GM19463 (cell line): ENCODE results near the gene GNGT1.
A peak's percentile ranks its signal among the peaks of the same experiment; 100 is the strongest.
"Not testable (repeated sequence)": the region's sequence is repeated elsewhere in the genome, so short reads cannot be mapped to it uniquely, and the experiment has no call there.

Source experiments
- ATAC-seq: cut with Tn5 transposase; IDR thresholded peaks from one replicate; pipeline ENCODE4 v1.9.1; 2021; ENCODE audit warnings: mild to moderate bottlenecking, moderate library complexity; ENCODE audit not compliant: unreplicated experiment

Gene GNGT1

GRCh38 chr7:93902777-93903423 lies 3.5 kb upstream of the GNGT1 start:
- ATAC-seq: no peak

DNA sequence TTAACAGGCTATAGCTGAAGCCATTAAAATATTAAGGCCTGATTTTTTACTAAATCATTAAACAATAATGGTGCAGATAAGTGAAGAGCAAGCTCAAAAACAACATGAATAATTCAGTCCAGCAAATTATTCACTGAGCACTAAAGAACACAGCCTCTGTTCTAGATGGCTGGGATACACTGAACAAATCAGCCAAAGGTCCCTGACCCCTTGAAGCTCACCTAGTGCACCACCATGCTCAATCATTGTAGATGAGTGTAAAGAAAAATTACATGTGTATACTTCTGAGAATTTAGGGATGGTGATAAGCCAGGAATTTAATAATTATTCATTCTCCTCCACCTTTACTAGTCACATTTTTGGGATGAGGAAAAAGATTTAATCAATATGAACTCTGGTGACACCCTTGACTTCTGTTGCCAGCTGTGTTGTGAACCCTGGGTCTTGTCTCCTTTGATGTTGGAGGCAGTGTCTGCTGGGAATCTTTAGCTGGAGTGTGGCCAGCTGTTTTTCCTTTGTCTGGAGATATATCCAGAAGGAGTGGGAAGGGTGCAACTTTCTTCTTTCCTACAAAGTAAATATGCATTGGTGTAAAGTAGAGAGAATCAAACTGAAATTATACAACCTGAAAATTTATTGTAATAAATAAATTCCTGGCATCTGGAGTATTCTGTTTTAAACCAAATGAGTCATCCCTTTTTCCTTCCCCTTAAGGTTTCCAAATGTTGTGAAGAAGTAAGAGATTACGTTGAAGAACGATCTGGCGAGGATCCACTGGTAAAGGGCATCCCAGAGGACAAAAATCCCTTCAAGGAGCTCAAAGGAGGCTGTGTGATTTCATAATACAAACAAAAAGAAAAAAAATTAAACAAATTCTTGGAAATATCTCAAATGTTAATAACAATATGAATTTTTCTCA lies 4.0 kb downstream of the GNGT1 start:
- no peak for ATAC-seq

DNA sequence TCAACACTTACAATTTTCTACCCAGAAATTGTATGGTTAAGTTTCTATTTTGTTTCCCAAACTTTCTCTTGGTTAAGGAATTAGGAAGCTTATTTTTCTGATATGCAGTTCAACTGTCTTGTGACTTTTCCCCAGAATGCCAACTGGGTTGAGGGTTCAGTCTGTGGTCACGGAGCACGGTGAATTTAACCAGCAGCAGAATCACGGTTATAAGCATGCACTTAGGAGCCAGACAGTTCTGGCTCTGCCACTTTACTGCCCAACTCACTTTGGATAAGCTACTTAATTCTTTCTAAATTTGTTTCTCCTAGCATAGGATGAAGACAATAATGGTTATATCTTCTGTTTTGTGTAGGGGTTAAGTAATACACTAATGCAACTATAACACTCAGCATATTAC lies 4.9 kb downstream of the GNGT1 start:
- ATAC-seq: not testable (repeated sequence)

GRCh38 chr7:93911661-93912060 lies 5.3 kb downstream of the GNGT1 start:
- peak; percentile 65 for ATAC-seq

- ATAC-seq: no peak
Measured at GRCh38 chr7:93913197-93913596, 6.8 kb downstream of the GNGT1 start.

DNA sequence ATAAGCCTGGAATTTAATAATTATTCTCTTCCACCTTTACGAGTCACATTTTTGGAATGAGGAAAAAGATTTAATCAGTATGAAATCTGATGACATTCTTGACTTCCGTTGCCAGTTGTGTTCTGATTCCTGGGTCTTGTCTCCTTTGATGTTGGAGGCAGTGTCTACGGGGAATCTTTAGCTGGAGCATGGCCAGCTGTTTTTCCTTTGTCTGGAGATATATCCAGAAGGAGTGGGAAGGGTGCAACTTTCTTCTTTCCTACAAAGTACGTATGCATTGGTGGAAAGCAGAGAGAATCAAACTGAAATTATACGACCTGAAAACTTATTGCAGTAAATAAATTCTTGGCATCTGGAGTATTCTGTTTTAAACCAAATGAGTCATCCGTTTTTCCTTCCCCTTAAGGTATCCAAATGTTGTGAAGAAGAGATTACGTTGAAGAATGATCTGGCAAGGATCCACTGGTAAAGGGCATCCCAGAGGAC lies 8.3 kb downstream of the GNGT1 start:
- no peak for ATAC-seq

- ATAC-seq: not testable (repeated sequence)
Measured at GRCh38 chr7:93915206-93915842, 9.0 kb downstream of the GNGT1 start.

- peak; percentile 65 for ATAC-seq
Measured at GRCh38 chr7:93915888-93916287, 9.5 kb downstream of the GNGT1 start.

DNA sequence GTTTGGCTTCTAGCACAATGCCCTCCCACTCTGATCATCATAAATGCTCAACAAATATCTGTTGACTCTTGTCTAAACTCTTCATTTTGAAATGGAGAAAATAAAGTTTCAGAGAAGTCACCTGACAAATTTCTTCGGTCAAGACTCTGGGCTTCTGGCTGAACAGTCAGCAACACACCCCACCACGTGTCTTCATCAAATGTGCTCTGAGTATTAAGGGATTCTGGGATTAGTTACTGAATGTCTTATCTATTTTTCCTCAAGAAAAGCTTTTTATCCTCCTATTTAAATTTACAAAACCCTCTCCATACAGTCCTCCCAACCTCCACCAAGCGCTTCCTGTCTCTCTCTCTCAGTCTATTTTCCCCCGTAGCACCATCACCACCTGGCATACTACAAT lies 9.9 kb downstream of the GNGT1 start:
- peak; percentile 4 for ATAC-seq

GRCh38 chr7:93920496-93921182 lies 14.3 kb downstream of the GNGT1 start:
- no peak for ATAC-seq

- no peak for ATAC-seq
Measured at GRCh38 chr7:93921186-93921585, 14.8 kb downstream of the GNGT1 start.

DNA sequence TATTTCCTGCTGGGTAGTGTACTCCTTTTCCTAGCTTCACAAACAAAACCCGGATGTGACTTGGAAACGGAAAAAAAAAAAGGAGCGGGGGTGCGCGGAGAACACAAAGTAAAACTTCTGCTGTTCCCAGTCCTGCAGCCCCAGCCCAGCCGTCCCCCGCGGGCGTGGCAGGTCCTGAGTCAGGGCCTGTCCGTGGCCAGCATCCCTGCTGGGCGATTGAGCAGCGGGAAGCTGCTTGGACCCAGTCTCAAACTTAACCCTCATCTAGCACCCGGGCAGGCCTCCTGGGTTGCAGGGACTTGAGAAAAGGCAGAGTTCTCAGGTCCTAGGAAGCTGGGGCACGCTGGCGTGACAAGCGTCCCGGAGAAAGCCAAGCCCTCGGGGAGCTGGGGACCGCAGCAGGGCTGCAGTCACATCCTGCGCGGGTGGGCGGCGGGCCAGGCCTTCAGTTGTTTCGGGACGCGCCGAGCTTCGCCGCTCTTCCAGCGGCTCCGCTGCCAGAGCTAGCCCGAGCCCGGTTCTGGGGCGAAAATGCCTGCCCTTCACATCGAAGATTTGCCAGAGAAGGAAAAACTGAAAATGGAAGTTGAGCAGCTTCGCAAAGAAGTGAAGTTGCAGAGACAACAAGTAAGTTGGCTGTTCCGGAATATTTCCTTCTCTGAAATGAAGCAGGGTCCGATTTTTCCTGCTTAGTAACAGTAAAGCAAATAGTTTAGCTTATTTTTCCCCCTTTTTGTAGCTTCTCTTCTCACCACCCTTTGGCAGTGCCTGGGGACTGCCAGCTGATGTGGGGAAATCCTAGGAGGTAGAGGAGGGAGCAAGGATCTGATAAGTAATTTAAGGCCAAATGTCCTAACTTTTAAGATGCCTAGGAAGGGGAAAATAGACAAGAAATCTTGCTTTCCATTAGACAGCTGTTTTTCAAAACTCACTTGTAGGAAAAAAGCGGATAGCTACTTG lies 15.5 kb downstream of the GNGT1 start, which contains the start of gene GNG11:
Gene GNG11 (plus strand): TSS at position 129 of the 960 bp plus-strand sequence. CDS start 403 bp downstream, at position 532.
- ATAC-seq: peak; percentile 92

DNA sequence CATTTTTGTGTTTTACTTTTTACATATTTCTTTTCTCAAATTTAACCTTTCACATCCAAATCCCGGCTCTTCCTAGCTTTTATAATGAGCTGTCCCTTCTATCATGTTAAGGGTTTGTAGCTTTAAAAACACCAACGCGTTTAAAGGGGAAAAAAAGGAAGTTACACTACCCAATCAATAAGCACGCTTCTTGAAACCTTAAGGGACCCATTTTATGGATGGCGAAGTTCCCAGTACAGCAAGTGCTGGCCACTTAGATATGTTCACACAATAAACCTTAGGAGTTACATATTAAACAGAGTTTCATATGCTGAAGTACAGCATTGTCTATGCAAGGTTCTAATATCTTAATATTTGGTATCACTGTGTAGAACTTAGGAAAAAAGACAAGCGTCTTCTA lies 16.9 kb downstream of the GNGT1 start:
- ATAC-seq: no peak

DNA sequence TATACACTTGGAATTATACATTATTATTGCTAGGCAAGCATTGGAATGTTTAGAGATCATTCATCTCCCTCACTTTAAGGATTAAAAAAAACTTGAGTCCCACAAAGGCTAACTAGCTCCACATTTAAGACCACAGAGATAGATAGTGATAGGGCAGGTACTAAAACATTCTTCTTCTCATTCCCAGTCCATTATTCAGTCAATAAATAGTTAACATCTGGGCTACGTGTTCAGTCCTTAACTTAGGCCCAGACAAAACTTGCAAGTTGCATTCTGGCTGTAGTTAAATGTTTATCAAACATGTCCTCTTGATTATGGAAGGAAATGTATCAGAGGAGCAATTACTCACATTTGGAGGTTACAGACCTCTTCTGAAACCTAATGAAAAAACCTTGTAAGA lies 17.6 kb downstream of the GNGT1 start:
- no peak for ATAC-seq

DNA sequence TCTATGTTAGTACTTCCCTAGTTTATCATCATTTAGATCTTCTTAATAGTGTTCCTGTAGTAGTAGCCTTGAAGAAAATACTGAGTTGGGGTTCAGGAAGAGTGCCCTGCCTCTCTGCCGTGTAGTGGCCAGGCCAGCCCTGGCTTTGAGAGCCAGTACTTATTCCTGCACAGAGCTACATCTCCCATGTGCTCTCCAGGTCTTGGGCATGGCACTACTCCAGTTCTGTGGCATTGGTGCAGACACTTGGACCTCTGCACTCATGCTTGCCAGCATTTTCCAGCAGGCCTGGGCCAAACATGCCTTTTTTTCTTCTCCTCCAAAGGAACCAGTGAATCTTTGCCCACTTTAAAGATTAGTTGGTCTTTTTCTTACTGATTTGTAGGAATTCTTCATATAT lies 20.4 kb downstream of the GNGT1 start:
- no peak for ATAC-seq

DNA sequence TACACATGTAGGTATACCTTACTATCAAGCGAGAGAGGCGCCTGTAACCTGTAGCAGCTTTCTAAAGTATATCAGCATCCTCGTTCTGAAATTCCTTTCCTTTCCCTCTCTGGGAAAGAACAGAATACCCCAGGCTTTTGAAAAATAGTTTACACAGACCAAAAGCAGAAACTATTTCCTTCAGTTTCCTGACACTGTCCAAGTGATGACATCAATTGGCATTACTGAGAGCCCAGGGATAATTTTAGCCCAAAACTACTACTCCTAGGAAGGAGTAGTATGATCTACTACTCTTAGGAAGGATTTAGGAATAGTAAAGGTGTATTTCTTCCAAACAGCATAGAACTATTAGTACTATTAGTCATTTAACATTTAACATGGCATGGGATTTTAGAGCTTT lies 21.2 kb downstream of the GNGT1 start:
- no peak for ATAC-seq

DNA sequence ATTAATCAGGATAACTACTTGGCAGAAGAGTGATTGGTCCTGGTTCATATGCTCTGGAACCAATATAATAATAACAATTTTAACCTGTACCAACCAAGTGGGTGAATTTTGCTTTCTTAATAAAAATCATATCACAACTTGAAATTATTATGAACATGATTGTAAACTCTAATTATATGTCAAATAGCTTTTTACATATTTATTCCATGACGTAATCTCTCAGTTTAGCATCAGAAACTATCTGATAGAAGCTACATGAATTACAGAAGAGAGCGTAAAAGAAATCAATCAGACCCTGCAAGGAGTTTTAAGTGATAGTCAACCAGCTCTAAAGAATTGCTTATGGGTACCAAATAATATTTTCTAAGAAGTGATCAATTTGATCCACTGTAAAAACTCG lies 25.3 kb downstream of the GNGT1 start:
- no peak for ATAC-seq

DNA sequence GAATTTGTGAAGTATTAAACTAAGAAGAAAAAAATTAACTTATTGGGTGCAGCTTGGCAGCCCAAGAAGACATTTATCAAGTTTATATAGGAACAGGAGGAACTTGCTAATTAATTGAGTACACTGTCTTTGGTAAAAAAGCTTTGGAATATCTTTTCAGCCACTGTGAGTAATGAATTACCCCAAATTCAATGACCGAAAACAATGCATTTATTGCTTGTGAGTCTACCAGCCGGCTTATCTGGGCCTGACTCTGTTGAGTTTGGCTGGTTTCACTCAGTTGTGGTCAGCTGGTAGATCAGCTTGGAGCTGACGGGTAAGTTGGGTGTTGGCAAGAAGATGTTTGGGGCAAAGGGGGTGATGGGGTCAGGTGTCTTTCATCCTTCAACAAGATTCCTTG lies 26.8 kb downstream of the GNGT1 start:
- no peak for ATAC-seq

DNA sequence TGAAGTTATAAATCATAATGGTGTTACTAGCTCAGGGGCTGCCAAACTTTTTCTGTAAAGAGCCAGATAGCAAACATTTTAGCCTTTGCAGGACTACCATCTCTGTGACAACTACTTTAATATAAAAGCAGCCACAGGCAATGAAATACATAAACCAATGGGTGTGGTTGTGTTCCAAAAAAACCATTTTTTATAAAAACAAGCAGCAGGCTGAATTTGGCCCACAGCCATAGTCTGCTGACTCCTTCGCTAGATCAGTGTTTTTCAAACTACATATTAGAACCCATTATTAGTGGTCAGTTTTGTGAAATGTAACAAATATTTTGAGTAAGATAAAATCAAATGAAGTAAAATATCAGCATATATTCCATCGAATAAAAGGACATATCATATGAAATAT lies 28.7 kb downstream of the GNGT1 start:
- no peak for ATAC-seq

GRCh38 chr7:93937818-93938217 lies 31.5 kb downstream of the GNGT1 start:
- ATAC-seq: no peak
